Measurements from ENCODE around the gene TMEM45B. TPM values are rescaled to one million over a fixed set of nuclear protein-coding genes. Genes with fewer than 3 reads are reported as not detected.

TMEM45B gene
- polyA plus RNA-seq, 1 of the 3 experiments (the other 2 are of a cell fraction), result not detected

- Histone ChIP-seq H3K79me2 (ENCODE audit: insufficient read depth) (no peaks in the 10 kb centered on the region), H2AFZ (ENCODE audit: low read depth) (no peak overlapping the region), H3K9me3 (no peaks in the 10 kb centered on the region), H3K4me2 (no peak overlapping the region), H3K9me2 (no peaks in the 10 kb centered on the region), H3K36me3 (replicated peaks in 1 of 2; ENCODE audit: control insufficient read depth in 1 of 2, insufficient read depth in 2 of 2, low read length in 1 of 2) (no peaks in the 10 kb centered on the region), H4K20me1 (ENCODE audit: insufficient read depth) (no peaks in the 10 kb centered on the region), H3K4me3 (ENCODE audit: low read depth in 2 of 2, low read length in 1 of 2) (no peak overlapping the region), H3F3A (replicated peaks; ENCODE audit: insufficient read depth) (no peaks in the 10 kb centered on the region), H3K4me1 (ENCODE audit: control insufficient read depth in 1 of 2, insufficient read depth in 2 of 2, low read depth in 1 of 2, low read length in 1 of 2) (no peaks in the 10 kb centered on the region), H3K9ac (no peak overlapping the region), H3K27ac (ENCODE audit: low read depth in 2 of 2, low read length in 1 of 2) (no peak overlapping the region), H3K27me3 (ENCODE audit: insufficient read depth) (no peaks in the 10 kb centered on the region)
- WGBS (ENCODE audit: low lambda C conversion rate), result 23% methylated on average over 2 of the region's 2 CpGs
- POLR2A ChIA-PET, result no interaction called here
- no peak for TF ChIP-seq TAF1 (IDR thresholded peaks at IDR 0.05; ENCODE audit: borderline replicate concordance, low read depth, low read length)
- no peak for TF ChIP-seq EP300 (IDR thresholded peaks at IDR 0.05; ENCODE audit: borderline replicate concordance in 1 of 2, low read depth in 1 of 2, low read length in 1 of 2)
- no peak for TF ChIP-seq NRF1 (IDR thresholded peaks at IDR 0.05; ENCODE audit: low read depth, low read length)
- TF ChIP-seq EZH2phosphoT487 (IDR thresholded peaks at IDR 0.05; ENCODE audit: borderline replicate concordance, low read depth), result no peak
- TF ChIP-seq, protein P1, sequence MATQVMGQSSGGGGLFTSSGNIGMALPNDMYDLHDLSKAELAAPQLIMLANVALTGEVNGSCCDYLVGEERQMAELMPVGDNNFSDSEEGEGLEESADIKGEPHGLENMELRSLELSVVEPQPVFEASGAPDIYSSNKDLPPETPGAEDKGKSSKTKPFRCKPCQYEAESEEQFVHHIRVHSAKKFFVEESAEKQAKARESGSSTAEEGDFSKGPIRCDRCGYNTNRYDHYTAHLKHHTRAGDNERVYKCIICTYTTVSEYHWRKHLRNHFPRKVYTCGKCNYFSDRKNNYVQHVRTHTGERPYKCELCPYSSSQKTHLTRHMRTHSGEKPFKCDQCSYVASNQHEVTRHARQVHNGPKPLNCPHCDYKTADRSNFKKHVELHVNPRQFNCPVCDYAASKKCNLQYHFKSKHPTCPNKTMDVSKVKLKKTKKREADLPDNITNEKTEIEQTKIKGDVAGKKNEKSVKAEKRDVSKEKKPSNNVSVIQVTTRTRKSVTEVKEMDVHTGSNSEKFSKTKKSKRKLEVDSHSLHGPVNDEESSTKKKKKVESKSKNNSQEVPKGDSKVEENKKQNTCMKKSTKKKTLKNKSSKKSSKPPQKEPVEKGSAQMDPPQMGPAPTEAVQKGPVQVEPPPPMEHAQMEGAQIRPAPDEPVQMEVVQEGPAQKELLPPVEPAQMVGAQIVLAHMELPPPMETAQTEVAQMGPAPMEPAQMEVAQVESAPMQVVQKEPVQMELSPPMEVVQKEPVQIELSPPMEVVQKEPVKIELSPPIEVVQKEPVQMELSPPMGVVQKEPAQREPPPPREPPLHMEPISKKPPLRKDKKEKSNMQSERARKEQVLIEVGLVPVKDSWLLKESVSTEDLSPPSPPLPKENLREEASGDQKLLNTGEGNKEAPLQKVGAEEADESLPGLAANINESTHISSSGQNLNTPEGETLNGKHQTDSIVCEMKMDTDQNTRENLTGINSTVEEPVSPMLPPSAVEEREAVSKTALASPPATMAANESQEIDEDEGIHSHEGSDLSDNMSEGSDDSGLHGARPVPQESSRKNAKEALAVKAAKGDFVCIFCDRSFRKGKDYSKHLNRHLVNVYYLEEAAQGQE (IDR thresholded peaks at IDR 0.05; ENCODE audit: low read depth, low read length), result no peak
- no peak for TF ChIP-seq RCOR1 (IDR thresholded peaks at IDR 0.05; ENCODE audit: low read length)
- TF ChIP-seq SMC3 (IDR thresholded peaks at IDR 0.05; ENCODE audit: low read depth, low read length), result no peak
- no peak for TF ChIP-seq POLR2AphosphoS5 (IDR thresholded peaks at IDR 0.05; ENCODE audit: low read depth, low read length)
- TF ChIP-seq FOSL2 (IDR thresholded peaks at IDR 0.05; ENCODE audit: borderline replicate concordance, low read depth), result no peak
- no peak for TF ChIP-seq SIN3A (IDR thresholded peaks at IDR 0.05; ENCODE audit: borderline replicate concordance, low read depth, low read length)
- no peak for TF ChIP-seq RFX5 (IDR thresholded peaks at IDR 0.05; ENCODE audit: low read length)
- no peak for TF ChIP-seq RAD21 (IDR thresholded peaks at IDR 0.05; ENCODE audit: low read length)
- no peak for TF ChIP-seq GABPA (IDR thresholded peaks at IDR 0.05; ENCODE audit: low read depth)
- TF ChIP-seq NFIC (IDR thresholded peaks at IDR 0.05; ENCODE audit: borderline replicate concordance), result no peak
- CTCF ChIA-PET, result no interaction called here
- DNase-seq, result no peak
Measured at GRCh38 chr11:129790106-129790505, 25.5 kb upstream of the TMEM45B start.

DNA sequence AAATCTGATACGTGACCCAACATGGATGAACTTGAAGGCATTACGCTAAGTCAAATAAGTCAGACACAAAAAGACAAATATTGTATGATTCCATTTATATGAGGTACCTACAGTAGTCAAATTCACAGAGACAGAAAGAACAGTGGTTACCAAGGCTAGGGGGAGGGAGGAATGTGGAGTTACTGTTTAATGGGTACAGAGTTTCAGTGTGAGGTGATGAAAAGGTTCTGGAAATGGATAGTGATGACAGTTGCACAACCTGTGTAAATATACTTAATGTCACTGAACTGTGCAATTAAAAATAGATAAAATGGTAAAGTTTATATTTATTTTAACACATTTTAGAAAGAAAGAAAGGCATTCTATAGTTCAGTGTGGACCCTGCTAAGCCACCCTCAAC lies 24.1 kb upstream of the TMEM45B start:
- Histone ChIP-seq H3K79me2 (ENCODE audit: insufficient read depth) (no peaks in the 10 kb centered on the region), H3K9ac (no peak overlapping the region), H3K36me3 (replicated peaks in 1 of 2; ENCODE audit: control insufficient read depth in 1 of 2, insufficient read depth in 2 of 2, low read length in 1 of 2) (no peaks in the 10 kb centered on the region), H2AFZ (ENCODE audit: low read depth) (no peak overlapping the region), H3K9me3 (no peaks in the 10 kb centered on the region), H4K20me1 (ENCODE audit: insufficient read depth) (no peaks in the 10 kb centered on the region), H3K9me2 (no peaks in the 10 kb centered on the region), H3K4me2 (no peak overlapping the region), H3K27ac (ENCODE audit: low read depth in 2 of 2, low read length in 1 of 2) (no peak overlapping the region), H3K4me3 (ENCODE audit: low read depth in 2 of 2, low read length in 1 of 2) (no peak overlapping the region), H3F3A (replicated peaks; ENCODE audit: insufficient read depth) (no peaks in the 10 kb centered on the region), H3K4me1 (ENCODE audit: control insufficient read depth in 1 of 2, insufficient read depth in 2 of 2, low read depth in 1 of 2, low read length in 1 of 2) (no peaks in the 10 kb centered on the region), H3K27me3 (ENCODE audit: insufficient read depth) (no peaks in the 10 kb centered on the region)
- ChIA-PET CTCF (no interaction called here), POLR2A (no interaction called here)
- WGBS (ENCODE audit: low lambda C conversion rate), result 81% methylated on average over 2 of the region's 2 CpGs
- DNase-seq, result no peak
- TF ChIP-seq JUND (IDR thresholded peaks at IDR 0.05) (no peak), NFIC (IDR thresholded peaks at IDR 0.05; ENCODE audit: borderline replicate concordance) (no peak), POLR2AphosphoS5 (IDR thresholded peaks at IDR 0.05; ENCODE audit: low read depth, low read length) (no peak), TCF12 (IDR thresholded peaks at IDR 0.05) (no peak), NRF1 (IDR thresholded peaks at IDR 0.05; ENCODE audit: low read depth, low read length) (no peak), GATA2 (CRISPR knock-in tag; IDR thresholded peaks at IDR 0.05) (no peak), CHD2 (IDR thresholded peaks at IDR 0.05; ENCODE audit: low read length, partially characterized antibody) (no peak), FOSL2 (IDR thresholded peaks at IDR 0.05; ENCODE audit: borderline replicate concordance, low read depth) (no peak), TEAD4 (IDR thresholded peaks at IDR 0.05; ENCODE audit: borderline replicate concordance, insufficient read depth) (no peak)
- TF ChIP-seq, protein P2, sequence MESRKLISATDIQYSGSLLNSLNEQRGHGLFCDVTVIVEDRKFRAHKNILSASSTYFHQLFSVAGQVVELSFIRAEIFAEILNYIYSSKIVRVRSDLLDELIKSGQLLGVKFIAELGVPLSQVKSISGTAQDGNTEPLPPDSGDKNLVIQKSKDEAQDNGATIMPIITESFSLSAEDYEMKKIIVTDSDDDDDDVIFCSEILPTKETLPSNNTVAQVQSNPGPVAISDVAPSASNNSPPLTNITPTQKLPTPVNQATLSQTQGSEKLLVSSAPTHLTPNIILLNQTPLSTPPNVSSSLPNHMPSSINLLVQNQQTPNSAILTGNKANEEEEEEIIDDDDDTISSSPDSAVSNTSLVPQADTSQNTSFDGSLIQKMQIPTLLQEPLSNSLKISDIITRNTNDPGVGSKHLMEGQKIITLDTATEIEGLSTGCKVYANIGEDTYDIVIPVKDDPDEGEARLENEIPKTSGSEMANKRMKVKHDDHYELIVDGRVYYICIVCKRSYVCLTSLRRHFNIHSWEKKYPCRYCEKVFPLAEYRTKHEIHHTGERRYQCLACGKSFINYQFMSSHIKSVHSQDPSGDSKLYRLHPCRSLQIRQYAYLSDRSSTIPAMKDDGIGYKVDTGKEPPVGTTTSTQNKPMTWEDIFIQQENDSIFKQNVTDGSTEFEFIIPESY (IDR thresholded peaks at IDR 0.05; ENCODE audit: borderline replicate concordance, low read depth), result no peak
- TF ChIP-seq, protein P1 (IDR thresholded peaks at IDR 0.05; ENCODE audit: low read depth, low read length), result no peak
